Measurements from ENCODE around the gene CUEDC1. TPM values are rescaled to one million over a fixed set of nuclear protein-coding genes. Genes with fewer than 3 reads are reported as not detected.

Gene CUEDC1
- total and polyA plus RNA-seq, 2 of the 13 experiments (the other 11 are each of a cell fraction or from before 2014, with no cell fraction given): 7.4 to 12.9 TPM

- TF ChIP-seq SCMH1 (CRISPR knock-in tag; IDR thresholded peaks at IDR 0.05; ENCODE audit: borderline replicate concordance) (no peak), SP4 (CRISPR knock-in tag; IDR thresholded peaks at IDR 0.05) (no peak), ATF3 (CRISPR knock-in tag; IDR thresholded peaks at IDR 0.05) (peak; percentile 83), ZNF512B (CRISPR knock-in tag; IDR thresholded peaks at IDR 0.05; ENCODE audit: borderline replicate concordance) (no peak), THYN1 (CRISPR knock-in tag; IDR thresholded peaks at IDR 0.05; ENCODE audit: borderline replicate concordance, low read depth) (no peak), DNMT1 (CRISPR knock-in tag; IDR thresholded peaks at IDR 0.05) (no peak), MLXIP (CRISPR knock-in tag; IDR thresholded peaks at IDR 0.05; ENCODE audit: borderline replicate concordance) (no peak), GLMP (CRISPR knock-in tag; IDR thresholded peaks at IDR 0.05; ENCODE audit: borderline replicate concordance) (no peak), SP2 (CRISPR knock-in tag; IDR thresholded peaks at IDR 0.05) (no peak), SALL2 (CRISPR knock-in tag; IDR thresholded peaks at IDR 0.05) (no peak), E2F5 (CRISPR knock-in tag; conservative IDR thresholded peaks at IDR 0.05) (no peak), AFF4 (CRISPR knock-in tag; IDR thresholded peaks at IDR 0.05) (0 out of 2 replicates have a peak, but pooled peaks have one; percentile 20), ZNF136 (CRISPR knock-in tag; IDR thresholded peaks at IDR 0.05; ENCODE audit: low read depth) (no peak), ZNF569 (CRISPR knock-in tag; IDR thresholded peaks at IDR 0.05; ENCODE audit: borderline replicate concordance) (no peak)
Measured at GRCh38 chr17:57875290-57876022, 79.8 kb downstream of the CUEDC1 start (continued).

Data from HepG2 (cell line).